ENCODE measurements around the gene PIEZO2.
"Not testable (repeated sequence)": the region's sequence is repeated elsewhere in the genome, so short reads cannot be mapped to it uniquely, and the experiment has no call there.

PIEZO2 gene

GRCh38 chr18:10920309-10920708, 229.1 kb downstream of the PIEZO2 start:
- H3K27ac Mint-ChIP-seq; H3K9me3 Mint-ChIP-seq; H3K4me1 Mint-ChIP-seq (ENCODE audit: low read depth); H3K4me3 Mint-ChIP-seq; H3K36me3 Mint-ChIP-seq (ENCODE audit: low read depth); H3K27me3 Mint-ChIP-seq: not testable (repeated sequence)

GRCh38 chr18:10919851-10920250, 229.5 kb downstream of the PIEZO2 start:
- Mint-ChIP-seq H3K27ac (no peak overlapping the region), H3K36me3 (ENCODE audit: low read depth) (no peaks in the 10 kb centered on the region), H3K9me3 (no peaks in the 10 kb centered on the region), H3K4me1 (ENCODE audit: low read depth) (no peaks in the 10 kb centered on the region), H3K4me3 (no peak overlapping the region), H3K27me3 (no peaks in the 10 kb centered on the region)

- Mint-ChIP-seq H3K27me3 (no peaks in the 10 kb centered on the region), H3K36me3 (ENCODE audit: low read depth) (no peaks in the 10 kb centered on the region), H3K27ac (no peak overlapping the region), H3K4me1 (ENCODE audit: low read depth) (no peaks in the 10 kb centered on the region), H3K4me3 (no peak overlapping the region), H3K9me3 (no peaks in the 10 kb centered on the region)
Measured at GRCh38 chr18:10916865-10917264, 232.5 kb downstream of the PIEZO2 start.

GRCh38 chr18:10916387-10916786, 233.0 kb downstream of the PIEZO2 start:
- H3K27ac Mint-ChIP-seq = no peak overlapping the region
- H3K27me3 Mint-ChIP-seq = no peaks in the 10 kb centered on the region
- H3K36me3 Mint-ChIP-seq (ENCODE audit: low read depth) = no peaks in the 10 kb centered on the region
- no peak overlapping the region for H3K4me3 Mint-ChIP-seq
- H3K9me3 Mint-ChIP-seq = no peaks in the 10 kb centered on the region
- no peaks in the 10 kb centered on the region for H3K4me1 Mint-ChIP-seq (ENCODE audit: low read depth)

- H3K27me3 Mint-ChIP-seq; H3K27ac Mint-ChIP-seq; H3K4me1 Mint-ChIP-seq (ENCODE audit: low read depth); H3K4me3 Mint-ChIP-seq; H3K9me3 Mint-ChIP-seq; H3K36me3 Mint-ChIP-seq (ENCODE audit: low read depth): not testable (repeated sequence)
Measured at GRCh38 chr18:10915748-10916147, 233.6 kb downstream of the PIEZO2 start.

GRCh38 chr18:10914610-10915009, 234.8 kb downstream of the PIEZO2 start:
- not testable (repeated sequence) for H3K36me3 Mint-ChIP-seq (ENCODE audit: low read depth); H3K27me3 Mint-ChIP-seq; H3K4me1 Mint-ChIP-seq (ENCODE audit: low read depth); H3K27ac Mint-ChIP-seq; H3K9me3 Mint-ChIP-seq; H3K4me3 Mint-ChIP-seq

GRCh38 chr18:10913919-10914318, 235.4 kb downstream of the PIEZO2 start:
- Mint-ChIP-seq H3K27ac (no peak overlapping the region), H3K9me3 (no peaks in the 10 kb centered on the region), H3K4me1 (ENCODE audit: low read depth) (no peaks in the 10 kb centered on the region)

GRCh38 chr18:10912790-10913545, 236.4 kb downstream of the PIEZO2 start:
- H3K9me3 Mint-ChIP-seq = no peaks in the 10 kb centered on the region
- H3K36me3 Mint-ChIP-seq (ENCODE audit: low read depth) = no peaks in the 10 kb centered on the region
- H3K4me1 Mint-ChIP-seq (ENCODE audit: low read depth) = no peaks in the 10 kb centered on the region
- H3K27ac Mint-ChIP-seq = no peak overlapping the region
- no peaks in the 10 kb centered on the region for H3K27me3 Mint-ChIP-seq
- H3K4me3 Mint-ChIP-seq = no peak overlapping the region

More at GRCh38 chr18:10913919-10914318, 235.4 kb downstream of the PIEZO2 start:
- Mint-ChIP-seq H3K27me3 (no peaks in the 10 kb centered on the region), H3K4me3 (no peak overlapping the region), H3K36me3 (ENCODE audit: low read depth) (no peaks in the 10 kb centered on the region)

GRCh38 chr18:10909724-10910123, 239.6 kb downstream of the PIEZO2 start:
- H3K27me3 Mint-ChIP-seq = no peaks in the 10 kb centered on the region
- H3K4me1 Mint-ChIP-seq (ENCODE audit: low read depth) = no peaks in the 10 kb centered on the region
- no peaks in the 10 kb centered on the region for H3K36me3 Mint-ChIP-seq (ENCODE audit: low read depth)
- H3K9me3 Mint-ChIP-seq = no peaks in the 10 kb centered on the region
- no peak overlapping the region for H3K4me3 Mint-ChIP-seq
- H3K27ac Mint-ChIP-seq = no peak overlapping the region

- H3K9me3 Mint-ChIP-seq = no peaks in the 10 kb centered on the region
- H3K4me3 Mint-ChIP-seq = no peak overlapping the region
- H3K36me3 Mint-ChIP-seq (ENCODE audit: low read depth) = no peaks in the 10 kb centered on the region
- no peak overlapping the region for H3K27ac Mint-ChIP-seq
- no peaks in the 10 kb centered on the region for H3K4me1 Mint-ChIP-seq (ENCODE audit: low read depth)
- H3K27me3 Mint-ChIP-seq = no peaks in the 10 kb centered on the region
Measured at GRCh38 chr18:10908760-10909159, 240.6 kb downstream of the PIEZO2 start.

- no peaks in the 10 kb centered on the region for H3K36me3 Mint-ChIP-seq (ENCODE audit: low read depth)
- H3K27me3 Mint-ChIP-seq = no peaks in the 10 kb centered on the region
- no peaks in the 10 kb centered on the region for H3K4me1 Mint-ChIP-seq (ENCODE audit: low read depth)
- H3K9me3 Mint-ChIP-seq = no peaks in the 10 kb centered on the region
- H3K27ac Mint-ChIP-seq = no peak overlapping the region
- H3K4me3 Mint-ChIP-seq = no peak overlapping the region
Measured at GRCh38 chr18:10907749-10908148, 241.6 kb downstream of the PIEZO2 start.

GRCh38 chr18:10901329-10901728, 248.0 kb downstream of the PIEZO2 start:
- Mint-ChIP-seq H3K4me3 (no peak overlapping the region), H3K9me3 (no peaks in the 10 kb centered on the region), H3K27me3 (no peaks in the 10 kb centered on the region), H3K4me1 (ENCODE audit: low read depth) (no peaks in the 10 kb centered on the region), H3K36me3 (ENCODE audit: low read depth) (no peaks in the 10 kb centered on the region), H3K27ac (no peak overlapping the region)

- Mint-ChIP-seq H3K27ac (no peak overlapping the region), H3K27me3 (no peaks in the 10 kb centered on the region)
Measured at GRCh38 chr18:10900435-10900834, 248.9 kb downstream of the PIEZO2 start.

GRCh38 chr18:10899481-10899880, 249.9 kb downstream of the PIEZO2 start:
- no peaks in the 10 kb centered on the region for H3K36me3 Mint-ChIP-seq (ENCODE audit: low read depth)
- no peak overlapping the region for H3K4me3 Mint-ChIP-seq
- H3K27me3 Mint-ChIP-seq = no peaks in the 10 kb centered on the region
- H3K4me1 Mint-ChIP-seq (ENCODE audit: low read depth) = no peaks in the 10 kb centered on the region
- no peaks in the 10 kb centered on the region for H3K9me3 Mint-ChIP-seq
- H3K27ac Mint-ChIP-seq = no peak overlapping the region

More at GRCh38 chr18:10900435-10900834, 248.9 kb downstream of the PIEZO2 start:
- no peaks in the 10 kb centered on the region for H3K4me1 Mint-ChIP-seq (ENCODE audit: low read depth)
- H3K9me3 Mint-ChIP-seq = no peaks in the 10 kb centered on the region
- no peak overlapping the region for H3K4me3 Mint-ChIP-seq
- no peaks in the 10 kb centered on the region for H3K36me3 Mint-ChIP-seq (ENCODE audit: low read depth)

- Mint-ChIP-seq H3K27ac (no peak overlapping the region), H3K36me3 (ENCODE audit: low read depth) (no peaks in the 10 kb centered on the region), H3K9me3 (no peaks in the 10 kb centered on the region), H3K4me3 (no peak overlapping the region), H3K27me3 (no peaks in the 10 kb centered on the region), H3K4me1 (ENCODE audit: low read depth) (no peaks in the 10 kb centered on the region)
Measured at GRCh38 chr18:10898417-10898974, 250.9 kb downstream of the PIEZO2 start.

- Mint-ChIP-seq H3K27me3 (peaks cover 3% of the 10 kb centered on the region), H3K27ac (no peak overlapping the region), H3K36me3 (ENCODE audit: low read depth) (no peaks in the 10 kb centered on the region), H3K9me3 (no peaks in the 10 kb centered on the region), H3K4me1 (ENCODE audit: low read depth) (no peaks in the 10 kb centered on the region), H3K4me3 (no peak overlapping the region)
Measured at GRCh38 chr18:10896851-10897250, 252.5 kb downstream of the PIEZO2 start.

Data from stimulated activated naive CD8-positive, alpha-beta T cell treated with anti-CD3 and anti-CD28 coated beads, Interleukin-15, Interleukin-2, amounts not matched to agents 100 ng/mL and 50 ng/mL, for 24 hours (primary cell).